HG03354 (cell line): ENCODE data around the gene ACSS2.

Experiments
- ATAC-seq: cut with Tn5 transposase; IDR thresholded peaks from one replicate; pipeline ENCODE4 v1.9.1; 2021; ENCODE audit warnings: mild to moderate bottlenecking; ENCODE audit not compliant: unreplicated experiment, poor library complexity, severe bottlenecking

The ACSS2 gene

DNA sequence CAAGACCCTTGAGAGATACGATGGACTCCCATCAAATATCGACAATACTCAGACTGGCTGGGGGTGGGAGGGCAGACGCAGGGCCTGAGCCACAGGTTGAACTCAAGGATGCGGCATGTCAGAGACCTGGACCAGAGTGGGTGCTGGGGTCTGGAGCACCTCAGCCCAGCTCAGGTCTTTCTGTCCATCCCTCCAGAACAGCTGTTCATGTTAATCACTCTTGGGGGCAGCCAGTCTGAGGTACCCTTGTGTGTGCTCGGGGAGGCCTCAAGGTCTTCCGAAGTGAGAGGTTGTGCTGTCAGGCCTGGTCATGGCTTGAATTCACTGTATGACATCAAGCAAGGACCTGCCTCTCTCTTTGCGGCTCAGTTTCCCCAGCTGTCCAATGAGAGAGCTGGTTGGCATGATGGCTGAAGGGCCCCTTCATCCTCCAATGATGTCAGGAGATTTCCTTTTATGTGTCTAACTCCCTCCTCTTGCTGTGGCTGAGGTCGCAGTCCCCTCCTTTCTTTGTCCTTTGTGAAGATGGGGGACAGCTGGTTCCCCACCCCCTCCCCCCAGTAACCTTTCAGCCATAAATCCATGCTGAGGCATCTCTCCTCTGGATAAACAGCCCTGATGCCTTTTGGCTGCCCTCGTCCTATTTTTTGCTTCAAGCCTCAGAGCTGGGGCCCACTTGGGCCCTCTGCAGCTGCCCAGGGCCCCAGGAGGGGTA, 94.6 kb downstream of the ACSS2 start:
- no peak for ATAC-seq

- ATAC-seq = no peak
Measured at GRCh38 chr20:34971561-34972235, 95.3 kb downstream of the ACSS2 start.

DNA sequence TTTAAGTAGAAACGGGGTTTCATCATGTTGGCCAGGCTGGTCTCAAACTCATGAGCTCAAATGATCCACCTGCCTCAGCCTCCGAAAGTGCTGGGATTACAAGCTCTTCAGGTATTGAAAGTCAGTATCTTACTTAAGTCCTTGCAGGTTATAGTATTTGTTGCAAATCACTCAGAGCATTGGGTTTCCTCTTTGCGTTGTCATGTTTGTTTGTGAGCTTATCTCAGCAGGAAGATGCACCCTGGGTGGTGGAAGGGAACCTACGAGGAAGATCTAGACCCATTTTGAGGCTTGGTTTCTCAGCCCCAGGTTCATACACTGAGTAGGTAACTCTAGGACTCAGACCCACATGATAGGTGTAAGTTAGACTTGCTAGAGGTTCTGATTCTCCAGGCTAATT, 97.8 kb downstream of the ACSS2 start:
- no peak for ATAC-seq

DNA sequence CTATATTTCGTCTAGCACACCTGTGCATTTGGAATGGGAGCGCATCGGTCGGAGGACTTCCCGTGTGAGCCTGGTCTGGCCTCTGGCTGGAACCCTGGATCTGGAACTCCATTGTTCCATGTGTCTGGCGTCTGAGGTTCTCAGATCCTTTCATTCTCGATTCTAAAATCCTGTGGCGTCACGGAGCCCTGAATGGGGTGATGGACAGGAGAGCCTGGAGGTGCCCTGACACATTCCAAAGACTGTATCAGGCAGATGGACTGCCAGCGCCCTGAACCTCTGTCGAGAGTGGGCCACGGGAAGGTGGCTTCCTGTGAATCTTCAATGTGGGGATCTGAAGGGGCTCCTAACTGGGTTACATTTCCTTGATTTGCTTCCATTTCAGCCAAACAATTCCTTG, 99.9 kb downstream of the ACSS2 start:
- no peak for ATAC-seq
